ENCODE measurements around the gene SORCS1.

SORCS1 gene

GRCh38 chr10:107022600-107023354 is 141.7 kb downstream of the SORCS1 start:
- Histone ChIP-seq H2AFZ (ENCODE audit: low read length) (no peak overlapping the region), H3K79me2 (ENCODE audit: low read length) (no peaks in the 10 kb centered on the region), H3F3A (ENCODE audit: insufficient read depth, low read length) (no peaks in the 10 kb centered on the region), H3K4me3 (ENCODE audit: low read length) (no peak overlapping the region), H3K9me2 (replicated peaks; ENCODE audit: insufficient read depth, low read length) (no peaks in the 10 kb centered on the region), H3K27me3 (replicated peaks; ENCODE audit: insufficient read depth, low read length) (no peaks in the 10 kb centered on the region), H3K27ac (ENCODE audit: low read length) (no peak overlapping the region), H3K4me1 (ENCODE audit: low read length) (no peaks in the 10 kb centered on the region), H4K20me1 (ENCODE audit: insufficient read depth, low read length) (no peaks in the 10 kb centered on the region), H3K4me2 (ENCODE audit: low read depth, low read length) (no peak overlapping the region), H3K9me3 (replicated peaks; ENCODE audit: insufficient read depth, low read length) (no peaks in the 10 kb centered on the region), H3K9ac (ENCODE audit: low read length) (no peak overlapping the region), H3K36me3 (replicated peaks; ENCODE audit: insufficient read depth, low read length) (no peaks in the 10 kb centered on the region)
- TF ChIP-seq CTCF (IDR thresholded peaks at IDR 0.05; ENCODE audit: low read length) (no peak), EZH2phosphoT487 (IDR thresholded peaks at IDR 0.05; ENCODE audit: low read length) (no peak), EZH2 (optimal IDR thresholded peaks at IDR 0.05; ENCODE audit: low read depth, low read length) (no peak)
- no peak for DNase-seq

GRCh38 chr10:107019154-107019553 is 145.4 kb downstream of the SORCS1 start:
- no peaks in the 10 kb centered on the region for H3K27me3 ChIP-seq (replicated peaks; ENCODE audit: insufficient read depth, low read length)
- no peaks in the 10 kb centered on the region for H3K9me3 ChIP-seq (replicated peaks; ENCODE audit: insufficient read depth, low read length)
- H2AFZ ChIP-seq (ENCODE audit: low read length), result no peak overlapping the region
- H3F3A ChIP-seq (ENCODE audit: insufficient read depth, low read length), result no peaks in the 10 kb centered on the region
- no peak overlapping the region for H3K9ac ChIP-seq (ENCODE audit: low read length)
- DNase-seq, result no peak
- H3K4me2 ChIP-seq (ENCODE audit: low read depth, low read length), result no peak overlapping the region
- H3K36me3 ChIP-seq (replicated peaks; ENCODE audit: insufficient read depth, low read length), result no peaks in the 10 kb centered on the region
- H3K4me3 ChIP-seq (ENCODE audit: low read length), result no peak overlapping the region
- H3K79me2 ChIP-seq (ENCODE audit: low read length), result no peaks in the 10 kb centered on the region
- no peaks in the 10 kb centered on the region for H3K9me2 ChIP-seq (replicated peaks; ENCODE audit: insufficient read depth, low read length)
- no peak overlapping the region for H3K27ac ChIP-seq (ENCODE audit: low read length)
- TF ChIP-seq CTCF (IDR thresholded peaks at IDR 0.05; ENCODE audit: low read length), result no peak
- TF ChIP-seq EZH2phosphoT487 (IDR thresholded peaks at IDR 0.05; ENCODE audit: low read length), result no peak
- H4K20me1 ChIP-seq (ENCODE audit: insufficient read depth, low read length), result no peaks in the 10 kb centered on the region
- H3K4me1 ChIP-seq (ENCODE audit: low read length), result no peaks in the 10 kb centered on the region

- Histone ChIP-seq H2AFZ (ENCODE audit: low read length) (no peak overlapping the region), H3K4me1 (ENCODE audit: low read length) (no peaks in the 10 kb centered on the region), H3F3A (ENCODE audit: insufficient read depth, low read length) (no peaks in the 10 kb centered on the region), H3K27me3 (replicated peaks; ENCODE audit: insufficient read depth, low read length) (no peaks in the 10 kb centered on the region), H3K9ac (ENCODE audit: low read length) (no peak overlapping the region), H3K36me3 (replicated peaks; ENCODE audit: insufficient read depth, low read length) (no peaks in the 10 kb centered on the region), H3K4me3 (ENCODE audit: low read length) (no peak overlapping the region), H3K9me2 (replicated peaks; ENCODE audit: insufficient read depth, low read length) (no peaks in the 10 kb centered on the region), H3K4me2 (ENCODE audit: low read depth, low read length) (no peak overlapping the region), H4K20me1 (ENCODE audit: insufficient read depth, low read length) (no peaks in the 10 kb centered on the region), H3K27ac (ENCODE audit: low read length) (no peak overlapping the region), H3K79me2 (ENCODE audit: low read length) (no peaks in the 10 kb centered on the region), H3K9me3 (replicated peaks; ENCODE audit: insufficient read depth, low read length) (no peaks in the 10 kb centered on the region)
- DNase-seq, result no peak
- TF ChIP-seq EZH2 (optimal IDR thresholded peaks at IDR 0.05; ENCODE audit: low read depth, low read length) (no peak), CTCF (IDR thresholded peaks at IDR 0.05; ENCODE audit: low read length) (no peak), EZH2phosphoT487 (IDR thresholded peaks at IDR 0.05; ENCODE audit: low read length) (no peak)
These were observed 151.1 kb downstream of the SORCS1 start for GRCh38 chr10:107013258-107014006.
